ENCODE data around the gene RIMS4. TPM values are rescaled to one million over a fixed set of nuclear protein-coding genes. Genes with fewer than 3 reads are reported as not detected.
A peak's percentile ranks its signal among the peaks of the same experiment; 100 is the strongest.

The RIMS4 gene
- total and polyA plus RNA-seq, 9 donors = 0.95 to 17.2 (median 3.4) TPM

DNA sequence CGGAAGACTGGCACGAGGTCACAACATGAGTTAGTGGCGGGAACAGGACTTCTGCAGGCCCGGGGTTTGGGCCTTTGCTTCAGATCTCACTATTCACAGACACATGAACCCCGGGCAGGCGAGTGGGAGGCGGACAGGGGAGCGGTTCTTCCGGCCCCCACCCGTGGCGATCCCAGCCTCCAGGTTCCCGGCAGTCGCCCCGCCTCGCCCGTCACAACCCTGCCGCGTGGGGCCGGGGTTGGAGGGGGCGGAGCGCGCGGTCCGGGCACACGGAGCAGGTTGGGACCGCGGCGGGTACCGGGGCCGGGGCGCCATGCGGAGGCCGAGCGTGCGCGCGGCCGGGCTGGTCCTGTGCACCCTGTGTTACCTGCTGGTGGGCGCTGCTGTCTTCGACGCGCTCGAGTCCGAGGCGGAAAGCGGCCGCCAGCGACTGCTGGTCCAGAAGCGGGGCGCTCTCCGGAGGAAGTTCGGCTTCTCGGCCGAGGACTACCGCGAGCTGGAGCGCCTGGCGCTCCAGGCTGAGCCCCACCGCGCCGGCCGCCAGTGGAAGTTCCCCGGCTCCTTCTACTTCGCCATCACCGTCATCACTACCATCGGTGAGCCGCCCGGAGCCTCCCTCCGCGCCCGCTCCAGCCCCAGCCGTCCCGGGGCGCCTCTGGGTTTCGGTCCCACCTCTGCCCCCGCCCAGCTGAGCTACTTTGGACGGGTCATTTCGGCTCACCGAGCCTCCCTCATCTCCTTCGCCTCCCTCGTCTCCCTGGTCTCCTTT is 64.6 kb downstream of the RIMS4 start, which contains the start of gene KCNK15:
KCNK15 (plus strand) TSS at position 268 of the 769 bp plus-strand sequence; CDS start at position 314, 46 bp downstream.
- DNase-seq = peak; percentile 71 to 79 (median 75)
- Histone ChIP-seq H3K27ac (peak within 1 kb of the TSS; percentile 43 to 60), H3K9me3 (no peaks in the 10 kb centered on the region), H3K36me3 (no peaks in the 10 kb centered on the region), H3K4me1 (ENCODE audit: insufficient read depth) (no peaks in the 10 kb centered on the region), H3K27me3 (no peaks in the 10 kb centered on the region), H3K4me3 (peak within 1 kb of the TSS; percentile 58)
- intact Hi-C loops (cut with DNase I) = loop anchor here in 3 of 4 donors (2.0 to 10.0 kb wide), 3 partner anchors 121 to 219 kb away; partner anchors contain the start of genes STK4 (in 1 of the 3) and TOMM34 (in 1 of the 3)
- TF ChIP-seq CTCF (IDR thresholded peaks at IDR 0.05) = peak in 1 of 3 donors; percentile 27
- TF ChIP-seq POLR2A (IDR thresholded peaks at IDR 0.05) = peak; percentile 63
- TF ChIP-seq EP300 (IDR thresholded peaks at IDR 0.05) = peak; percentile 26
- WGBS, 3 donors = 0 to 1% (median 1%) methylated on average over 74 to 81 of the region's 81 CpGs

GRCh38 chr20:44745122-44745597 is 65.2 kb downstream of the RIMS4 start:
- Histone ChIP-seq H3K27ac (peak overlapping the region; percentile 43 to 60), H3K4me1 (ENCODE audit: insufficient read depth) (no peaks in the 10 kb centered on the region), H3K27me3 (no peaks in the 10 kb centered on the region), H3K36me3 (no peaks in the 10 kb centered on the region), H3K4me3 (peak overlapping the region; percentile 58), H3K9me3 (no peaks in the 10 kb centered on the region)
- no peak for DNase-seq
- 15 to 25% (median 16%) methylated on average over 5 of the region's 5 CpGs for WGBS, 3 donors
- TF ChIP-seq POLR2A (IDR thresholded peaks at IDR 0.05) (no peak), CTCF (IDR thresholded peaks at IDR 0.05) (no peak), EP300 (IDR thresholded peaks at IDR 0.05) (no peak)
- intact Hi-C loops (cut with DNase I) = loop anchor here in 3 of 4 donors (2.0 to 10.0 kb wide), 3 partner anchors 122 to 220 kb away; partner anchors contain the start of genes STK4 (in 1 of the 3) and TOMM34 (in 1 of the 3)

- Histone ChIP-seq H3K4me3 (no peak overlapping the region), H3K36me3 (no peaks in the 10 kb centered on the region), H3K27me3 (no peaks in the 10 kb centered on the region), H3K4me1 (ENCODE audit: insufficient read depth) (peaks cover under 1% of the 10 kb centered on the region), H3K27ac (no peak overlapping the region), H3K9me3 (no peaks in the 10 kb centered on the region)
- no peak for DNase-seq
- TF ChIP-seq CTCF (IDR thresholded peaks at IDR 0.05) = no peak
- TF ChIP-seq EP300 (IDR thresholded peaks at IDR 0.05) = no peak
- no peak for TF ChIP-seq POLR2A (IDR thresholded peaks at IDR 0.05)
- WGBS, 3 donors = 89 to 93% (median 92%) methylated on average over 12 of the region's 12 CpGs
- intact Hi-C loops (cut with DNase I) = loop anchor here in 2 of 4 donors (2.0 to 10.0 kb wide), 2 partner anchors 123 to 221 kb away; partner anchors contain the start of genes STK4 (in 1 of the 2) and TOMM34 (in 1 of the 2)
Observed at GRCh38 chr20:44743916-44744655, 66.3 kb downstream of the RIMS4 start.

DNA sequence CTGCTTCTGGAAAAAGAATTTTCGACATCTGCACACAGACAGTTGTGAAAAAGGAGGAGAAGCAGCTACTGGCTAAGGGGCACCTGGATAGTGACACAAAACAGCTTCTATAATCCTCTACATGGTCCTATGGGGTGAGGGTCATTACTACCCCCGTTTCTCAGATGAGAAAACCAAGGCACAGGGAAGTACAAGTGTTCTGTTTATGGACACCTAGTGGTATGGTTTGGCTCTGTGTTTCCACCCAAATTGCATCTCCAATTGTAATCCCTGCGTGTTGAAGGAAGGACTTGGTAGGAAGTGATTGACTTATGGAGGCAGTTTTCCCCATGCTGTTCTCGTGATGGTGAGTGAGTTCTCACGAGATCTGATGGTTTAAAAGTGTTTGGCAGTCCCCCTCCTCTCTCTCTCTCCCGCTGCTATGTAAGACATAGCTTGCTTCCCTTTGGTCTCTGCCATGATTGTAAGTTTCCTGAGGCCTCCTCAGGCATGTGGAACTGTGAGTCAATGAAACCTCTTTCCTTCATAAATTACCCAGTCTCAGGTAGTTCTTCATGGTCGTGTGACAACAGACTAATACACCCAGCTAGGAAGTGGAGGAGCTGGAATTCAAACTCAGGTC is 67.2 kb downstream of the RIMS4 start:
- no peak for DNase-seq
- Histone ChIP-seq H3K27ac (no peak overlapping the region), H3K9me3 (no peaks in the 10 kb centered on the region), H3K4me1 (ENCODE audit: insufficient read depth) (peaks cover 2% of the 10 kb centered on the region), H3K4me3 (no peak overlapping the region), H3K36me3 (no peaks in the 10 kb centered on the region), H3K27me3 (no peaks in the 10 kb centered on the region)
- TF ChIP-seq POLR2A (IDR thresholded peaks at IDR 0.05) (no peak), EP300 (IDR thresholded peaks at IDR 0.05) (no peak), CTCF (IDR thresholded peaks at IDR 0.05) (no peak)
- WGBS, 3 donors = 73 to 76% (median 74%) methylated on average over 7 of the region's 7 CpGs
- intact Hi-C loops (cut with DNase I) = loop anchor here in 1 of 4 donors (10.0 kb wide), 1 partner anchor 222 kb away; the partner anchor contains the start of genes STK4 and TOMM34

Measured in ovary (tissue), 9 donors.